Measurements from ENCODE around the gene RALA. TPM values are rescaled to one million over a fixed set of nuclear protein-coding genes. Genes with fewer than 3 reads are reported as not detected.

Gene RALA
- total RNA-seq, 3 donors from 2014 or later, result 16.7 to 25.0 (median 18.7) TPM

DNA sequence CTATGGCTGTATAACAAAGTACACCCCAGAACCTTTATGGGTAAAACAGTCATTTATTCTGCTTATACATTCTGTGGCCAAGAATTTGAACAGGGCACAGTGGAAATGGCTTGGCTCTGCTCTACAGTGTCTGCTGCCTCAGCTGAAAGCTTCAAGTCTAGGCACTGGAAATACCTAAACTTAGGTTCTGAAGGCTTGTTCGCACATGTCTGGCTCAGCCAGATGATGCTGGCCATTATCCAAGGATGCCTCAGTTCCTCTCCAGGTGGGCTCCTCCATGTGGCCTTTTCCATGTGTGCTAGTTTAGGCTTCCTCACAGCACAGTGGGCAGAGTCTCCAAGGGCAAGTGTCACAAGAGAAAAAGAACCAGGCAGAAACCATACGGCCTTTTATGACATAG is 76.8 kb downstream of the RALA start:
- Histone ChIP-seq H3K4me3 (no peak overlapping the region), H3K9me3 (no peaks in the 10 kb centered on the region), H3K27ac (peak overlapping the region in 1 of 2 donors; percentile 50), H3K27me3 (no peaks in the 10 kb centered on the region), H3K36me3 (no peaks in the 10 kb centered on the region), H3K4me1 (no peaks in the 10 kb centered on the region)
- no peak for DNase-seq (ENCODE audit: low spot score in 2 of 2)
- intact Hi-C loops (cut with DNase I; ENCODE audit: low total_unique reads), result no loop called here
- TF ChIP-seq, protein P1, sequence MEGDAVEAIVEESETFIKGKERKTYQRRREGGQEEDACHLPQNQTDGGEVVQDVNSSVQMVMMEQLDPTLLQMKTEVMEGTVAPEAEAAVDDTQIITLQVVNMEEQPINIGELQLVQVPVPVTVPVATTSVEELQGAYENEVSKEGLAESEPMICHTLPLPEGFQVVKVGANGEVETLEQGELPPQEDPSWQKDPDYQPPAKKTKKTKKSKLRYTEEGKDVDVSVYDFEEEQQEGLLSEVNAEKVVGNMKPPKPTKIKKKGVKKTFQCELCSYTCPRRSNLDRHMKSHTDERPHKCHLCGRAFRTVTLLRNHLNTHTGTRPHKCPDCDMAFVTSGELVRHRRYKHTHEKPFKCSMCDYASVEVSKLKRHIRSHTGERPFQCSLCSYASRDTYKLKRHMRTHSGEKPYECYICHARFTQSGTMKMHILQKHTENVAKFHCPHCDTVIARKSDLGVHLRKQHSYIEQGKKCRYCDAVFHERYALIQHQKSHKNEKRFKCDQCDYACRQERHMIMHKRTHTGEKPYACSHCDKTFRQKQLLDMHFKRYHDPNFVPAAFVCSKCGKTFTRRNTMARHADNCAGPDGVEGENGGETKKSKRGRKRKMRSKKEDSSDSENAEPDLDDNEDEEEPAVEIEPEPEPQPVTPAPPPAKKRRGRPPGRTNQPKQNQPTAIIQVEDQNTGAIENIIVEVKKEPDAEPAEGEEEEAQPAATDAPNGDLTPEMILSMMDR (IDR thresholded peaks at IDR 0.05), result no peak
- TF ChIP-seq POLR2AphosphoS5 (IDR thresholded peaks at IDR 0.05) (no peak), POLR2A (IDR thresholded peaks at IDR 0.05) (no peak)

DNA sequence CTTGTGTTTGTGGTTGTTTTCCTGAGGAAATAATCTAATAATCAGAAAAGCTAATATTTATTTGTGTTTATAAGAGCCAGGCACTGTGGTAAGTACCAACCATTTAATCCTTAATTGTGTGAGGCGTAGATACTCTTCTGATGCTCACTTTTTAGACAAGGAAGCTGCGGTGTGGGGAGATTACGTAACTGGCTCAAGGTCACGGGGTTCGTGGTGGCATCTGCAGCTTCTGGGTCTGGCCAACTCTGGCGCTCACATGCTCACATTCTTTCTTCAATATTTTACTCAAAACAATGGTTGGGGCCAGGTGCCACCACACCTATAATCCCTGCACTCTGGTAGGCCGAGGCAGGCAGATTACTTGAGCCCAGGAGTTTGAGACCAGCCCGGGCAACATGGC is 77.6 kb downstream of the RALA start:
- Histone ChIP-seq H3K4me1 (no peaks in the 10 kb centered on the region), H3K27ac (peak overlapping the region; percentile 4 to 50), H3K9me3 (no peaks in the 10 kb centered on the region), H3K27me3 (no peaks in the 10 kb centered on the region), H3K4me3 (no peak overlapping the region), H3K36me3 (no peaks in the 10 kb centered on the region)
- TF ChIP-seq POLR2A (IDR thresholded peaks at IDR 0.05) (no peak), POLR2AphosphoS5 (IDR thresholded peaks at IDR 0.05) (no peak)
- TF ChIP-seq, protein P1 (IDR thresholded peaks at IDR 0.05), result no peak
- intact Hi-C loops (cut with DNase I; ENCODE audit: low total_unique reads), result no loop called here
- peak in 1 of 2 donors; percentile 62 for DNase-seq (ENCODE audit: low spot score in 2 of 2)

DNA sequence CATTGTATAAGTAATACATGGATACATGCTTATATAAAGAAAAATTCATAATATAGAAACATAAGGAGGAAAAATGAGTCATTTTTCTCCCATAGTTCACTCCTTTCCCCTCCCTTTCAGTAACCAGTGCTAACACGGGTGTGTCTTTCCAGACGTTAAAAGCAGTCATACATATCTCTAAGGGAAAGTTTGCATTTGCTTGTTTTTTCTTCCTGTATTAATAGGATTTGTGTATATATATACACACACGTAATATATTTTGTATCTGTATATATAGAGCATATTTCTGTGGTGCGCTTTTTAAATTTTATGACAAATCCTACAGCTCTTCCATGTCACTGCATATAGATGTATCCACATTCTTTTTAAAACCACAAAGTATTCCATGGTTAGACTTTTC is 78.8 kb downstream of the RALA start:
- no peak overlapping the region for H3K4me3 ChIP-seq
- TF ChIP-seq, protein P1 (IDR thresholded peaks at IDR 0.05), result no peak
- TF ChIP-seq POLR2A (IDR thresholded peaks at IDR 0.05) (no peak), POLR2AphosphoS5 (IDR thresholded peaks at IDR 0.05) (no peak)
- no peaks in the 10 kb centered on the region for H3K36me3 ChIP-seq
- no peaks in the 10 kb centered on the region for H3K27me3 ChIP-seq
- intact Hi-C loops (cut with DNase I; ENCODE audit: low total_unique reads), result no loop called here
- no peaks in the 10 kb centered on the region for H3K9me3 ChIP-seq
- no peak overlapping the region for H3K27ac ChIP-seq
- no peaks in the 10 kb centered on the region for H3K4me1 ChIP-seq
- DNase-seq (ENCODE audit: low spot score in 2 of 2), result no peak

DNA sequence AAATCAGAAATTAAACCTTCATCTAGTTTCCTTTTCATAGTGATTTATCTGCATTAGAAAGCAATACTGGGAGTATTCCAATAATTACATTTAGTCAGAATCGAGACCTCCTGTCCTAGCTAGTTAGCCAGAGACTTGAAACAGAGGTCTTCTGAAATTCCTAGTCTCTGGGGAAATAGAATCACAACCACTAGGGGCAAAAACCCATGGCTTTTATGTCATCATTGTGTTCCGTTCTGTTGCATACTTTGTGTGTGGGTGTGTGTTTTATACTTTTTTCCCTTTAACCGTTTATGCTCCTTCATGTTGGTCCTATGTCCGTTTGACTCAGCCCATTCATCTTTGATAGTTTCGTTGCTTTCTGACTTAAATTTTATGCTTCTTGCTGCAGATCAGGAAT is 79.8 kb downstream of the RALA start:
- H3K27ac ChIP-seq, result no peak overlapping the region
- no peaks in the 10 kb centered on the region for H3K36me3 ChIP-seq

DNA sequence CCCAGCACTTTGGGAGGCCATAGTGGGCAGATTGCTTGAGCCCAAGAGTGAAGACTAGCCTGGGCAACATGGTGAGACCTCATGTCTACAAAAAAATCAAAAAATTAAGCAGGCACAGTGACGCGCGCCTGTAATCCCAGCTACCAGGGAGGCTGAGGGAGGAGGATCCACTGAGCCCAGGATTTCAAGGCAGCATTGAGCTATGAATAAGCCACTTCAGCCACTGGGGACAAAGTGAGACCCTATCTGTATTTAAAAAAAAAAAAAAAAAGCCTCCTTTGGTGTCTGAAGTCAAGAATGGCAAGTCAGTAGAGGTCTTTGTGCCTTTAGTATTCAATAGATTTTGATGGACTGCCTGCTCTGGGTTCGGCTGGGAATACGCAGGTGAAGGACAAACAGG is 85.7 kb downstream of the RALA start:
- DNase-seq (ENCODE audit: low spot score in 2 of 2), result no peak
- H3K9me3 ChIP-seq, result peaks cover 1 to 5% of the 10 kb centered on the region in 2 donors
- H3K27me3 ChIP-seq, result no peaks in the 10 kb centered on the region
- intact Hi-C loops (cut with DNase I; ENCODE audit: low total_unique reads), result no loop called here
- TF ChIP-seq, protein P1 (IDR thresholded peaks at IDR 0.05), result no peak
- TF ChIP-seq POLR2AphosphoS5 (IDR thresholded peaks at IDR 0.05) (no peak), POLR2A (IDR thresholded peaks at IDR 0.05) (no peak)
- H3K4me3 ChIP-seq, result no peak overlapping the region
- H3K27ac ChIP-seq, result no peak overlapping the region
- no peaks in the 10 kb centered on the region for H3K4me1 ChIP-seq
- H3K36me3 ChIP-seq, result no peaks in the 10 kb centered on the region

More for the DNA sequence above, 79.8 kb downstream of the RALA start:
- no peak overlapping the region for H3K4me3 ChIP-seq
- intact Hi-C loops (cut with DNase I; ENCODE audit: low total_unique reads), result no loop called here
- H3K27me3 ChIP-seq, result no peaks in the 10 kb centered on the region
- H3K4me1 ChIP-seq, result no peaks in the 10 kb centered on the region
- DNase-seq (ENCODE audit: low spot score in 2 of 2), result no peak
- TF ChIP-seq, protein P1 (IDR thresholded peaks at IDR 0.05), result no peak
- TF ChIP-seq POLR2A (IDR thresholded peaks at IDR 0.05) (no peak), POLR2AphosphoS5 (IDR thresholded peaks at IDR 0.05) (no peak)
- H3K9me3 ChIP-seq, result no peaks in the 10 kb centered on the region
